ENCODE results near the gene ATF6.

DNA sequence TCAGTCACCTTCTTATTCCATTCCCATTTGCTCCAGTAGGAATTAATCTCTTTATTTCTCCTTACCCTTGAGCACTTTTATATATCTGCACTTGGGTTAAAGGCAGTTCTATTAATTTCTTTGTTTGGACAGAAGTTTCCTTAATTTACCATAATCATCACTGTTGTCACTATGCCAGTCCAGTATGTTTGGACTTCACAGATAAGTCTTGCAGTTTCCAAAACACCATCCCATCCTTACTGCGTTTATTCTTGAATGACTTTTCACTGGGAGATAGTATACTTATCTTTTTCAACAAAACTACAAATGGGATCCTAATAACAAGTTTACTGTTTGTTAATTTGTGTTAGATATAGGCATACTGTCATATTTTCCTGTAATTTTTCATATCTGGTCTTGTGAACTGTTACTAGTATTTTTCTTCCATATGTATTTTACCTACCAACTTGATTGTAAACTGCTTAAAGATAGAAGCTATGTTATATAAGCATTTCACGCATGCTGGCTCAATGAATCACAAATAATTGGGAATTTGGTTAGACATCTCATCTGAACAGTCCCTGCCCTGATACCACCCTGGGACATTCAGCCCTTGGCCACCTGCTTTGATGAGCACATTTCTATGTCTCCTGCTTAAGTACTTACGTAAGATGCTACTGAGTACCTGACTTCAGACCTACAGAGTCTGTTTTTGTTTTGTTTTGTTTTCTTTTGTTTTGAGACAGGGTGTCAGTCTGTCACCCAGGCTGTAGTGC is 179.4 kb downstream of the ATF6 start:
- TF ChIP-seq, protein P1, sequence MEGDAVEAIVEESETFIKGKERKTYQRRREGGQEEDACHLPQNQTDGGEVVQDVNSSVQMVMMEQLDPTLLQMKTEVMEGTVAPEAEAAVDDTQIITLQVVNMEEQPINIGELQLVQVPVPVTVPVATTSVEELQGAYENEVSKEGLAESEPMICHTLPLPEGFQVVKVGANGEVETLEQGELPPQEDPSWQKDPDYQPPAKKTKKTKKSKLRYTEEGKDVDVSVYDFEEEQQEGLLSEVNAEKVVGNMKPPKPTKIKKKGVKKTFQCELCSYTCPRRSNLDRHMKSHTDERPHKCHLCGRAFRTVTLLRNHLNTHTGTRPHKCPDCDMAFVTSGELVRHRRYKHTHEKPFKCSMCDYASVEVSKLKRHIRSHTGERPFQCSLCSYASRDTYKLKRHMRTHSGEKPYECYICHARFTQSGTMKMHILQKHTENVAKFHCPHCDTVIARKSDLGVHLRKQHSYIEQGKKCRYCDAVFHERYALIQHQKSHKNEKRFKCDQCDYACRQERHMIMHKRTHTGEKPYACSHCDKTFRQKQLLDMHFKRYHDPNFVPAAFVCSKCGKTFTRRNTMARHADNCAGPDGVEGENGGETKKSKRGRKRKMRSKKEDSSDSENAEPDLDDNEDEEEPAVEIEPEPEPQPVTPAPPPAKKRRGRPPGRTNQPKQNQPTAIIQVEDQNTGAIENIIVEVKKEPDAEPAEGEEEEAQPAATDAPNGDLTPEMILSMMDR (conservative IDR thresholded peaks at IDR 0.05 in 1 of 2, IDR thresholded peaks at IDR 0.05 in 1 of 2; ENCODE audit: low read depth in 1 of 2, low read length in 2 of 2) = no peak
- TF ChIP-seq EZH2 (IDR thresholded peaks at IDR 0.05; ENCODE audit: low read length, missing control alignments) = no peak

All from fibroblast of lung (primary cell).